Loucy (cell line): Measurements from ENCODE around the gene CSAD.

Source experiments
- EZH2phosphoT487 ChIP-seq: fragments of 200-600 bp; IDR thresholded peaks from 2 replicates; pipeline ENCODE4 v1.6.1; 2018; ENCODE audit warnings: antibody characterized with exemption, mild to moderate bottlenecking, moderate library complexity, borderline replicate concordance
- TF ChIP-seq, protein P1 (sequence below): fragments of 200-600 bp; sonication (generic); conservative IDR thresholded peaks from 2 replicates; pipeline ENCODE4 v1.5.1; 2014; ENCODE audit warnings: mild to moderate bottlenecking, antibody characterized with exemption, low read length

- TF ChIP-seq, protein P1, sequence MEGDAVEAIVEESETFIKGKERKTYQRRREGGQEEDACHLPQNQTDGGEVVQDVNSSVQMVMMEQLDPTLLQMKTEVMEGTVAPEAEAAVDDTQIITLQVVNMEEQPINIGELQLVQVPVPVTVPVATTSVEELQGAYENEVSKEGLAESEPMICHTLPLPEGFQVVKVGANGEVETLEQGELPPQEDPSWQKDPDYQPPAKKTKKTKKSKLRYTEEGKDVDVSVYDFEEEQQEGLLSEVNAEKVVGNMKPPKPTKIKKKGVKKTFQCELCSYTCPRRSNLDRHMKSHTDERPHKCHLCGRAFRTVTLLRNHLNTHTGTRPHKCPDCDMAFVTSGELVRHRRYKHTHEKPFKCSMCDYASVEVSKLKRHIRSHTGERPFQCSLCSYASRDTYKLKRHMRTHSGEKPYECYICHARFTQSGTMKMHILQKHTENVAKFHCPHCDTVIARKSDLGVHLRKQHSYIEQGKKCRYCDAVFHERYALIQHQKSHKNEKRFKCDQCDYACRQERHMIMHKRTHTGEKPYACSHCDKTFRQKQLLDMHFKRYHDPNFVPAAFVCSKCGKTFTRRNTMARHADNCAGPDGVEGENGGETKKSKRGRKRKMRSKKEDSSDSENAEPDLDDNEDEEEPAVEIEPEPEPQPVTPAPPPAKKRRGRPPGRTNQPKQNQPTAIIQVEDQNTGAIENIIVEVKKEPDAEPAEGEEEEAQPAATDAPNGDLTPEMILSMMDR, result no peak
- no peak for TF ChIP-seq EZH2phosphoT487
Measured at GRCh38 chr12:53220694-53221202, 40.0 kb upstream of the CSAD start.
